NCI-H2107 treated with DMSO at 0.1 percent for 48 hours (cell line): ENCODE results near the gene CBX2.
"Not testable (repeated sequence)": the region's sequence is repeated elsewhere in the genome, so short reads cannot be mapped to it uniquely, and the experiment has no call there.

Source experiments
- DNase-seq: peaks from one replicate; lab custom pipeline; 2025; ENCODE audit not compliant: unreplicated experiment; lab: John Stamatoyannopoulos, UW

Gene CBX2

DNA sequence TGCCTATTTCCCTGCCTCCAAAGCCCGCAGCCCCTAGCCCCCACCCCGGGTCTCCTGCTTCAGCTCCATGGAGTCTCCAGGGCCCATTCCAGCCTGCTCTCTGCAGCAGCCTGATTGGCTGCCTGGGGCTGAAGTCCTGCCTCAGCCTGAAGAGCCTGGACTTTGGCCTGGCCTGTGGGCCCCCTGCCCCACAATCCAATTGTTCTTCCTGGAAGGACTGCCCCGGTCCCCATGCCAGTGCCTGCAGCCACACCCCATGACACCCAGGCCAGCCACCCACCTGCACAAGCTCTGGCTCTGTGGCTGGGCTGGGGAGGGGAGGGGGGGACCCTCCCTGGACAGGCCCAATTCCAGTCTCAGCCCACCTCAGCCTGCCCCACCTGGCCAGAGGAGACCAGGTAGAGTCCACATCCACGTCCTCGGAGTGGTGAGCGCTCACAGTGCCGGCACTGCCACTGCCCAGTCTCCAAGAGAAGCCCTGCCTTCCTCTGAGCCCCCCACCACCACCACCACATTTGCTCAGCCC is 34.9 kb upstream of the CBX2 start:
- DNase-seq, result no peak

- DNase-seq, result no peak
These were observed 34.3 kb upstream of the CBX2 start for GRCh38 chr17:79743614-79744013.

- no peak for DNase-seq
These were observed 32.3 kb upstream of the CBX2 start for GRCh38 chr17:79745641-79746105.

DNA sequence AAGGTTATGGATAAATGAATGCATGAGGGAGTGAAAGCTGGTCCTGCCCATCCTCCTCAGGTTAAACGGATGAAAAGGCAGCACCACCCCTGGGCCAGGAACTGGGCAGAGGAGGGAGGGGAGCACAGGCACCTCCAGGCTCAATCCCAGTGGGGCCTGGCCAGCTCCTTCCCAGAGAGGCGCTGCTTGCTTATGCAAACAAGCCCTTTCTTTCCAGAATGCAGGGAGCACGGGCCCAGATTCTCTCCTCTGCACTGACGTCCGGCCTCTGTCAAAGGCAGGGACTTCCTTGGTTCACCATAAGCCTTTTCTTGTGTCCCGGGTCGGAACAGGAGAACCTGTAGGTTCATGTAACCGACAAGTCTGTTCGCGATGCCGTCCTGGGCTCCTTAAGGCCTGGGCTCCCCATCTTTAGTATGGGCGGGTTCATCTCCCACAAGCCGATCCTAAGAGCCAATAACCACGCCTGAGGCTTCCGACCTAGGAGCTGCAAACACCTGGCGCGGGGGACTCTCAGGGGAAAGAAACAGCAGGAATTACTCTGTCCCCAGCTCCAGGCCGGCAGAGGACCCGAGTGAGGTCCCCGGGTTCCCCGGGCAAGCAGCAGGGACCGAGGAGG is 30.9 kb upstream of the CBX2 start:
- no peak for DNase-seq

DNA sequence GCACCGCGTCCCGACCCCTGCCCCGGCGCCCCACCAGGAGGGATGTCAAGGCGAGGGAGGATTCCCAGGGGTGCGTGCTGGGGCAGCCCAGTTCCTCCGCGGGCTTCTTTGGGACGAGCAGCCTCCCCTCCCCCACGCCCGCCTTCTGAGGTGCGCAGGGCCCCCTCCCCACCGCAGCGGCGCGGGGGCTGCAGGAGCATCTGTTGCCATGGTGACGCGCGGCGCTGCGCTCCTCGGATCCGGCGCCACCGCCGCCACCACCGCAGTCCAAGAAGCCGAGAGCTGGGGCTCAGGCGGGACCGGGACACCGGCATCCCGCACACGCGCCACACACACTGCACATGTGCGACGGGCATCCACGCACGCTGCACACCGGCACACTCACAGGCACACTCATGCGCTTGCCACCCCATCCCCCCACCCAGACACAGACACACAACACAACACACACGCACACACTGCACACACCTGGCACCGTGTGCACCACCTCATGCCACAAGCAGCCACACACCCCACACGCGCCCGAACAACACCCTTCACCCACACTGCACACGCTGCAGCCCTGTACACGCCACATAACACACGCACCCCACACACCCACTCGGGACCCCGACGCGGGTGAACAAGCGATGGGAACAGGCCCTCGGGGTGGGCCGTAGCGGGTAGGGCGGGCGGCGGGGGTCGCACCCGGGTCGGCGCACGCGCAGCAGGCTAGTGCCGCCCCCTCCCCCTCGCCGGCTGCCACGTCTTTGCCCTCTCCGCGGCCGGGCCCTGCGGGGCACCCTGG is 30.2 kb upstream of the CBX2 start:
- no peak for DNase-seq

GRCh38 chr17:79748295-79749099 is 29.5 kb upstream of the CBX2 start:
- no peak for DNase-seq

DNA sequence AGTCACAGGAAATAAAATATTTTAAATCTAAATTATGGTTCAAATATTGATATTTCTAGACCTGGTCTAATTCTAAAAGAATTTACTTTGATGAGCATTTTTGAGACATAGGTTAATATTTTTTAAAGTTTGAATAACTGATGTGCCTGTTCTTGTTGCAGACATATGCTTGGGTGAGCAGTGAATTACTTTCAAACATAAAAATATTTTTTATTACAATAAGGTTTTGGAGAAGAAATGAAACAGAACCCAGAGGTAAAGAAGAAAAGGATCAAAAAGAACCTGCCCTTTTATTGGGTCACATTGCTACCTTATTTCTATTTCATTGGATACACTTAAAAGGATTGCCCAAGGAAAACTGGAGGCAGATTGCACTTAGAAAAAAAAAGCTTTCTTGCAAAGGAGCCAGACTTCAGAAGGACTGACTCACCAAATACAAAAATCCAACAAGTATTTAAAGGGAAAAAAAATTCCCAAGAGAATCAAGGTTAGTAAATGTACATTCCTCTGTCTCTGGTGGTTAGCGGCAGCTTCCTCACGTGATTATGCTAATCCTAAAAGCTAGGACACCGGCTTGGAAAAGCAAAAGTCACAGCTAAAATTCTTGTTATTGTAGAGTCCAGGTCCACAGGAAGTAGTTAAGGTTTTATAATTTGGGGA is 28.7 kb upstream of the CBX2 start:
- no peak for DNase-seq

DNA sequence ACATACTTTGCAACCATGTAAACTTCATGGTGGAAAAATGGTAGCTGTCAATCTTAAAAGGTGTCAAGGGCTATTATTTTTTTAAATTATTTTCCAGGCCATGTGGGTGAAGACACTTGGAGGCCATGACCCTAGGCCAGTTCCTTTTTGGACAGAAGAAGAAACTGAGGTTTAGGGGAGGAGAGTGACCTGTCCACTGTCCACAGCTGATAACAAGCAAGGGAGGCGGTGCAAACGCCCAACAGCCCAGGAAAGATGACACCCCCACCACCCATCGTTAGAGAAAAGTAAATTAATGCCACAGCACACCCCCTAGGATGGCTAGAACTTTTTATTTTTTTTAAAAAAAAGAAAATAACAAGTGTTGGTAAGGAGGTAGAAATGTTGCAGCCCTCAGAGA is 28.0 kb upstream of the CBX2 start:
- no peak for DNase-seq

- DNase-seq, result no peak
These were observed 27.1 kb upstream of the CBX2 start for GRCh38 chr17:79750650-79751545.

- no peak for DNase-seq
These were observed 25.8 kb upstream of the CBX2 start for GRCh38 chr17:79752175-79752574.

DNA sequence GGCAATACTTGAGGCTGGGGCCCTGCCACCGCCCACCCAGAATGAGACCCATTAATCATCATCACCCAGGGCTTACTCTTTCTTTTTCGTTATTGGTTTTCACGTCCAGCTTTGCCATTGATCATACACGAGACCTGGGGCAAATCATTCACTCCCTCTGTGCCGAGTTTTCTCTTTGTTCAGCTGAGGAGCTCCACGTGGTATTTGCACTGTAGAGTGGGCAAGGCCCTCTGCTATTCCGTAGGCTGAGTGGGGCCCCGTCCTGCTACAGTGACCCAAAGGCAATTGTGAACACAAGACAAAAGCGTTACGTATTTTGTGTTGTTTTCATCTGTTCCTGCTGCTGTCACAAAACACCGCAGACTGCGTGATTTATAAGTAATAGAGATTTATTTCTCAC is 23.6 kb upstream of the CBX2 start:
- no peak for DNase-seq

DNA sequence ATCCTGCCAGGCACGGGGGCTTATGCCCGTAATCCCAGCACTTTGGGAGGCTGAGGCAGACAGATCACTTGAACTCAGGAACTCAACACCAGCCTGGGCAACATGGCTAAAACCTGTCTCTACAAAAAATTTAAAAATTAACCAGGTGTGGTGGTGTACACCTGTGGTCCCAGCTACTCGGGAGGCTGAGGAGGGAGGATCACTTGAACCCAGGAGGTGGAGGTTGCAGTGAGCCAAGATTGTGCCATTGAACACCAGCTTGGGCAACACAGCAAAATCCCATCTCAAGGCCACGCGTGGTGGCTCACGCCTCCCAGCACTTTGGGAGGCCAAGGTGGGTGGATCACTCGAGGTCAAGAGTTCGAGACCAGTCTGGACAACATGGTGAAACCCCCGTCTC is 23.0 kb upstream of the CBX2 start:
- DNase-seq, result not testable (repeated sequence)

- DNase-seq, result no peak
These were observed 22.4 kb upstream of the CBX2 start for GRCh38 chr17:79755591-79755990.

DNA sequence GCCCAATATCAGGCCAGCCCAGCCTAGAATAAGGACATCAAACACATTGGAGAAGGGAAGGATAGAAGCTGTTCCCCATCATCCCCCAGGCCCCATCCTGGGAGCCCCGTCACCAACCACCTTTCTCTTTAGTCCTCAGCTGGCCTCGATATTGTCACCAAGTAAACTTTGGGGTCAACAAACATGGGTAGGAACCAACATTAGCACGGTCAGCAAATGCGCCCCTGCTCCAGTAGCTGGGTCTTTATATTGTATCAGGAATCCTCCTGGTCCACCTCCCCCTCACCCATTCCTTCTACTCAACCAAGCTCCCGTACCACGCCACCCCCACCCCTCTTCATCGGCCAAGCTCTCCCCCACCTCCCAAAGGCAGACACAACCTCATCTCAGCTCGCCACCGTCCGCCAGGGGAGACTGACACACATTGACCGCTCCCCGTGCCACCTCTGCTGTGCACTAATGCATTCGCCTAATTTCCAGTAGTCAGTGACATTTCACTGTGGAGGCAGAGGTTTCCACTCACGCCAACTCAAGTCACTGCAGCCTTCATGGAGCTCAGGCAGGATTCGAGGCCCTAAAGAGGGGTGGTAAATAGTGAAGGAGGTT is 20.7 kb upstream of the CBX2 start:
- DNase-seq, result no peak

- DNase-seq, result no peak
These were observed 19.7 kb upstream of the CBX2 start for GRCh38 chr17:79758271-79758670.

DNA sequence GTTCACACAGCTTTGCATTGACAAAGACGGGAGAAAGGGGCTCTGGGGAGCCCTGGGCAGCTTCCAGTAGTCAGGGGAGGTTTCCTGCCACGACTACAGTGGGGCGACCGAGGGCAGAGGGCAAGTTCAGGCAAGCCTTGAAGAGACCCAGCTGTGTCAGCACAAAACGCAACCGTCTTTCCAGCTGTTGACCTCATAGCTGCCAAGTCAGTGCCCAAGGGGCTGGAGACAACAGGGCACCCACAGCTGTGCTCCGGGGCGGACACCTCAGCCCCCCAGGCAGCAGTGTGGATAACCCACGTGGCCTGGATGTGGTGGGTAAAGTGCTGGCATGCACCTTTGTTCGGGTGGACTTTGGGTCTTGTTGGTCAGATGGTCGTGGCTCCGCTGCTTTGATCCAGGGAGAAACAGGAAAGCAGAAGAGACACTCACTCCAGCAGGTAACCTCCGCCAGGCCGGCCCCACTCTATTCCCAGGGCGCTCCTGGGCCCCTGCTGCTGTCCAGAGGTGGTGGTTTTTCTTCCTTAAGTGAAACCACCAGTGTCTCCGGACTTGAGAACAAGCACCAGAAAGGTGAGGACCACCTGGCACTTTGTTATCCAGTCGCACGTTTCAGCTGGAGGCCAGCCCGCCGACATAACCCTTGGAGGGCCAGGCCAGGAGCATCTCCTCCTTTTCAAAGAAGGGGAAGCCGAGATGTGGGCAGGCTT is 17.6 kb upstream of the CBX2 start:
- DNase-seq, result no peak

GRCh38 chr17:79761894-79762589 is 15.9 kb upstream of the CBX2 start:
- no peak for DNase-seq

DNA sequence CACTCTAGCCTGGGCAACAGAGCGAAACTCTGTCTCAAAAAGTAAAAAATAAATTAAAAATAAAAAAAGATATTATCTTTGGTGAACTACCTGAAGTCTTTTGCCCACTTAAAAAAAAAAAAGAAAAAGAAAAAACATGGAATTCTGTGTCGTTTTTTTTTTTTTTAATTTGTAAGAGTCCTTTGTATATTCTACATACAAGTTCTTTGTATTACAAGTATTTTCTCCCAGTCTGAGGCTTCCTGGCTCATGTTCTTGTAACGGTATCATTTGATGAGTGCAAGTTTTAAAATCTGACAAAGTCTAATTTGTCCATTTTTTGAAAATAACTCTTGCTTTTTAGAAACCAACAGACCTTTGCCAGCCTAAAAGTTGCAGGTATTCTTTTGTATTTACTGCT is 12.2 kb upstream of the CBX2 start:
- no peak for DNase-seq
